ENCODE results near the gene CD99L2. TPM values are rescaled to one million over a fixed set of nuclear protein-coding genes. Genes with fewer than 3 reads are reported as not detected.

CD99L2 gene
- total and polyA plus RNA-seq, 2 of the 8 experiments (the other 6 are each of a cell fraction or from before 2014, with no cell fraction given), result 8.0 to 8.5 TPM

- TF ChIP-seq CHD7 (IDR thresholded peaks at IDR 0.05; ENCODE audit: insufficient replicate concordance, low read length), result no peak
- TF ChIP-seq HDAC2 (IDR thresholded peaks at IDR 0.05; ENCODE audit: borderline replicate concordance in 1 of 2, low read depth in 2 of 2, low read length in 2 of 2), result no peak
Measured at GRCh38 chrX:150905293-150905692, 6.8 kb upstream of the CD99L2 start (continued).
